Stimulated activated naive B cell treated with anti-CD40 and anti-IgM and Interleukin-4, amounts not matched to agents 10 μg/mL and 1 μg/mL and 100 μg/mL, for 72 hours (primary cell): Measurements from ENCODE around the gene HDC.

Experiments
- ATAC-seq, 2 donors: fragments of 150-1000 bp; cut with Tn5 transposase; replicated peaks; 2 replicates each; pipeline ENCODE4 v1.10.0; 2021; ENCODE audit warnings: moderate library complexity in 1 of 2
- DNase-seq: peaks from one replicate; pipeline ENCODE4 v3.0.0; 2021
- H3K27ac Mint-ChIP-seq: one replicate; pipeline ENCODE4 v1.8.0; 2022; ENCODE audit warnings: mild to moderate bottlenecking, mixed read lengths
- H3K27me3 Mint-ChIP-seq, 2 donors: one replicate each; pipeline ENCODE4 v1.8.0; 2022; ENCODE audit warnings: mixed read lengths in 2 of 2
- H3K36me3 Mint-ChIP-seq, 2 donors: one replicate each; pipeline ENCODE4 v1.8.0; 2022; ENCODE audit warnings: mixed read lengths in 2 of 2, mild to moderate bottlenecking in 1 of 2
- H3K4me1 Mint-ChIP-seq, 2 donors: one replicate each; pipeline ENCODE4 v1.8.0; 2022; ENCODE audit warnings: mixed read lengths in 2 of 2, mild to moderate bottlenecking in 1 of 2
- H3K4me3 Mint-ChIP-seq, 2 donors: one replicate each; pipeline ENCODE4 v1.8.0; 2022; ENCODE audit warnings: mild to moderate bottlenecking in 2 of 2, mixed read lengths in 2 of 2, moderate library complexity in 1 of 2
- H3K9me3 Mint-ChIP-seq, 2 donors: one replicate each; pipeline ENCODE4 v1.8.0; 2022; ENCODE audit warnings: mixed read lengths in 2 of 2, mild to moderate bottlenecking in 1 of 2

Gene HDC

GRCh38 chr15:50275091-50275490 lies 9.6 kb upstream of the HDC start:
- H3K27me3 Mint-ChIP-seq: no peaks in the 10 kb centered on the region
- no peak overlapping the region for H3K4me3 Mint-ChIP-seq
- DNase-seq (no peak), ATAC-seq (no peak)
- H3K9me3 Mint-ChIP-seq: no peaks in the 10 kb centered on the region
- H3K36me3 Mint-ChIP-seq: peaks cover 5% of the 10 kb centered on the region in 2 donors
- H3K4me1 Mint-ChIP-seq: peaks cover 0 to under 1% of the 10 kb centered on the region in 2 donors
- H3K27ac Mint-ChIP-seq: no peak overlapping the region

- H3K4me3 Mint-ChIP-seq: no peak overlapping the region
- ATAC-seq (no peak), DNase-seq (no peak)
- H3K27ac Mint-ChIP-seq: no peak overlapping the region
- peaks cover 5% of the 10 kb centered on the region in 2 donors for H3K9me3 Mint-ChIP-seq
- no peaks in the 10 kb centered on the region for H3K36me3 Mint-ChIP-seq
- H3K27me3 Mint-ChIP-seq: peaks cover 0 to 5% of the 10 kb centered on the region in 2 donors
- peaks cover 6 to 8% of the 10 kb centered on the region in 2 donors for H3K4me1 Mint-ChIP-seq
Observed at GRCh38 chr15:50267577-50267976, 2.1 kb upstream of the HDC start.

- Mint-ChIP-seq H3K27ac (peak overlapping the region; percentile 81), H3K36me3 (no peaks in the 10 kb centered on the region), H3K4me3 (peak overlapping the region in 1 of 2 donors; percentile 28), H3K9me3 (peaks cover 5% of the 10 kb centered on the region in 2 donors), H3K27me3 (peaks cover 0 to 10% of the 10 kb centered on the region in 2 donors), H3K4me1 (peaks cover 23 to 38% of the 10 kb centered on the region in 2 donors)
- ATAC-seq (peak; percentile 63), DNase-seq (peak; percentile 36)
Observed at GRCh38 chr15:50262533-50262932, 3.0 kb downstream of the HDC start.

GRCh38 chr15:50261981-50262380 lies 3.5 kb downstream of the HDC start:
- H3K4me1 Mint-ChIP-seq: peaks cover 23 to 38% of the 10 kb centered on the region in 2 donors
- H3K4me3 Mint-ChIP-seq: no peak overlapping the region

GRCh38 chr15:50260969-50261496 lies 4.5 kb downstream of the HDC start:
- H3K9me3 Mint-ChIP-seq: no peaks in the 10 kb centered on the region
- DNase-seq (no peak), ATAC-seq (peak; percentile 10 to 29)
- H3K27me3 Mint-ChIP-seq: peaks cover 0 to 5% of the 10 kb centered on the region in 2 donors
- no peaks in the 10 kb centered on the region for H3K36me3 Mint-ChIP-seq
- H3K4me3 Mint-ChIP-seq: no peak overlapping the region
- peak overlapping the region; percentile 76 for H3K27ac Mint-ChIP-seq
- peaks cover 23 to 38% of the 10 kb centered on the region in 2 donors for H3K4me1 Mint-ChIP-seq

More at GRCh38 chr15:50261981-50262380, 3.5 kb downstream of the HDC start:
- Mint-ChIP-seq H3K36me3 (no peaks in the 10 kb centered on the region), H3K27ac (no peak overlapping the region), H3K9me3 (peaks cover 1 to 2% of the 10 kb centered on the region in 2 donors), H3K27me3 (peaks cover 0 to 7% of the 10 kb centered on the region in 2 donors)
- no peak for DNase-seq
- ATAC-seq: peak in 1 of 2 donors; percentile 22

GRCh38 chr15:50259276-50259675 lies 6.2 kb downstream of the HDC start:
- Mint-ChIP-seq H3K9me3 (no peaks in the 10 kb centered on the region), H3K4me1 (peaks cover 23 to 38% of the 10 kb centered on the region in 2 donors), H3K27ac (no peak overlapping the region), H3K36me3 (no peaks in the 10 kb centered on the region), H3K4me3 (no peak overlapping the region), H3K27me3 (peaks cover 0 to 5% of the 10 kb centered on the region in 2 donors)
- ATAC-seq: no peak
- no peak for DNase-seq

- H3K36me3 Mint-ChIP-seq: no peaks in the 10 kb centered on the region
- no peak for DNase-seq
- H3K4me3 Mint-ChIP-seq: no peak overlapping the region
- ATAC-seq: no peak
- H3K9me3 Mint-ChIP-seq: no peaks in the 10 kb centered on the region
- H3K27ac Mint-ChIP-seq: no peak overlapping the region
- peaks cover 19 to 33% of the 10 kb centered on the region in 2 donors for H3K4me1 Mint-ChIP-seq
- peaks cover 0 to 5% of the 10 kb centered on the region in 2 donors for H3K27me3 Mint-ChIP-seq
Observed at GRCh38 chr15:50257924-50258323, 7.6 kb downstream of the HDC start.

- ATAC-seq: no peak
- no peak for DNase-seq
- H3K9me3 Mint-ChIP-seq: no peaks in the 10 kb centered on the region
- H3K4me1 Mint-ChIP-seq: peaks cover 14 to 27% of the 10 kb centered on the region in 2 donors
- H3K4me3 Mint-ChIP-seq: no peak overlapping the region
- H3K27ac Mint-ChIP-seq: no peak overlapping the region
- H3K36me3 Mint-ChIP-seq: no peaks in the 10 kb centered on the region
- peaks cover 0 to 5% of the 10 kb centered on the region in 2 donors for H3K27me3 Mint-ChIP-seq
Observed at GRCh38 chr15:50257332-50257731, 8.2 kb downstream of the HDC start.

DNA sequence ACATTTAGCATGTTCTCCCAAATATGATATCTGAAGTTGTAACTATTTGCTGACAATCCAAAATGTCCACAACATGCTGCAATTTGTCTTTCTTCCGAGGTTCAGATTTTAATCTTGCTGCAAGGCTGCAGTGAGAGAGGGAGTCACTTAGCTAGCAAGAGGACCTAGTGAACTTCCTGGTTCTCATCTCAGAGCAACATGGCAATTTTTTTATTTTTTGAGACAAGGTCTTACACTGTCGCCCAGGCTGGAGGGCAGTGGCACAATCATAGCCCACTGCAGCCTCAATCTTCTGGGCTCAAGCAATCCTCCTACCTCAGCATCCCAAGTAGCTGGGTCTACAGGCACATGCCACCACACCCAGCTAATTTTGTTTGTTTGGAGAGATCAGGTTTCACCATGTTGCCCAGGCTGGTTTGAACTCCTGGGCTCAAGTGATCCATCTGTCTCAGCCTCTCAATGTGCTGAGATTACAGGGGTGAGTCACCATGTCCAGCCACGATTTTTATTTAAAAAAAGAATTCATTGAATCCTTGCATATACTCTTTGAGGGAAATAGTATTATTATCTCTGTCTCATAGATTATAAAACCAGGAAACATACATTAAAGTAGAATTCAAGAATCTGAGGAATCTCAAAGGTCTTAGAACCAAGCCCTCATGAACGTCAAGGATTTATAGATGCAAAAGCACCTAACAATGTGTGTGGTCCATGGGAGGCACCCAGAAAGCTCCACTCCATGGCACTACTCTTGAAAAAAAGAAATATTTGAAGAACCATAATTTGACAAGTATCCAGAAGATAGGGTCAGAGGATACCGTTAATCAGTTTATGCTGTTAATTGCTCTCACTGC lies 9.1 kb downstream of the HDC start:
- H3K27ac Mint-ChIP-seq: no peak overlapping the region
- no peaks in the 10 kb centered on the region for H3K36me3 Mint-ChIP-seq
- ATAC-seq (no peak), DNase-seq (no peak)
- H3K27me3 Mint-ChIP-seq: peaks cover 0 to 5% of the 10 kb centered on the region in 2 donors
- no peak overlapping the region for H3K4me3 Mint-ChIP-seq
- no peaks in the 10 kb centered on the region for H3K9me3 Mint-ChIP-seq
- H3K4me1 Mint-ChIP-seq: peaks cover 9 to 21% of the 10 kb centered on the region in 2 donors

DNA sequence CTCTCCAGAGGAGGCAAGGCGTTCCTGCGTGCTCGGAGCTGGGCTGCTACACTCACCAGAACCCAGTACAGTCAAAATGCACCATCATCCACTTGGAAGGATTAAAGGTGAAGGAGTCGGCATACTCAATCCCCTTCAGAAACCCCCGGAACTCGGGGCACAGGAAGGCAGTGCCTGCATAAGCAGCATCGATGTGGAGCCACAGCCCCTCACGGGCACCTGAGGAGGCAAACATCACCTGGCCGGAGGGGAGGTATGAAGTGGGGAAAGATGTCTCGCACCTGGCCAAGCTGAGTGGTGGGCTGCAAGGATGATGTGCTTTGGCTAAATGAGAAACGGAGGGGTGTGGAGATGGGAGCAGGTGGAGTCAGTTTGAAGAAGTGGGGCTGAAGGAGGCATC lies 13.0 kb downstream of the HDC start:
- no peak for DNase-seq
- H3K36me3 Mint-ChIP-seq: no peaks in the 10 kb centered on the region
- H3K4me1 Mint-ChIP-seq: peaks cover 14 to 19% of the 10 kb centered on the region in 2 donors
- H3K9me3 Mint-ChIP-seq: no peaks in the 10 kb centered on the region
- H3K27me3 Mint-ChIP-seq: no peaks in the 10 kb centered on the region
- no peak overlapping the region for H3K27ac Mint-ChIP-seq
- no peak for ATAC-seq
- no peak overlapping the region for H3K4me3 Mint-ChIP-seq

DNA sequence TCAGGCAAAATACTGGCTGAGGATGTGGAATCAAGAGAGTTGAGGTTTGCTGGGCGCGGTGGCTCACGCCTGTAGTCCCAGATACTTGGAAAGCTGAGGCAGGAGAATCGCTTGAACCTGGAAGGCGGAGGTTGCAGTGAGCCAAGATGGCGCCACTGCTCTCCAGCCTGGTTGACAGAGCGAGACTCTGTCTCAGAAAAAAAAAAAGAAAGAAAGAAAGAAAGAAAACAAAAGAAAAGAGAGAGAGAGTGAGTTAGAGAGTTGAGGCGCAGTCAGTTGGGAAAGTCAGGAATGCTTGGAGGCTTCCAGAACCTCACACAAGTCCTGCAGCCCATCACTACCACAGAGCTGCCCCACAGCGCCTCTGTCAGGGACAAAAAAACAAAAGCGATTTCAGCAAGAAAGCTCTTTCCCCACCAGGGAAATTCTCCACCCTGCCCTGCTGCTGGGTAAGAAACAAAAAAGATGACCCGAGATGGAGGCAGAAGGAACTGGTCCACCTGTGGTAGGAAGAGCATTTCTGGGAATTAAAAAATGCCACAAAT lies 13.8 kb downstream of the HDC start:
- peaks cover 19 to 25% of the 10 kb centered on the region in 2 donors for H3K4me1 Mint-ChIP-seq
- H3K27me3 Mint-ChIP-seq: no peaks in the 10 kb centered on the region
- H3K27ac Mint-ChIP-seq: no peak overlapping the region
- ATAC-seq: no peak
- H3K4me3 Mint-ChIP-seq: no peak overlapping the region
- DNase-seq: no peak
- H3K36me3 Mint-ChIP-seq: no peaks in the 10 kb centered on the region
- no peaks in the 10 kb centered on the region for H3K9me3 Mint-ChIP-seq

- no peaks in the 10 kb centered on the region for H3K36me3 Mint-ChIP-seq
- ATAC-seq (no peak), DNase-seq (no peak)
- H3K27ac Mint-ChIP-seq: no peak overlapping the region
- no peak overlapping the region for H3K4me3 Mint-ChIP-seq
- peaks cover 21 to 26% of the 10 kb centered on the region in 2 donors for H3K4me1 Mint-ChIP-seq
- no peaks in the 10 kb centered on the region for H3K9me3 Mint-ChIP-seq
- no peaks in the 10 kb centered on the region for H3K27me3 Mint-ChIP-seq
Observed at GRCh38 chr15:50250760-50251394, 14.6 kb downstream of the HDC start.

DNA sequence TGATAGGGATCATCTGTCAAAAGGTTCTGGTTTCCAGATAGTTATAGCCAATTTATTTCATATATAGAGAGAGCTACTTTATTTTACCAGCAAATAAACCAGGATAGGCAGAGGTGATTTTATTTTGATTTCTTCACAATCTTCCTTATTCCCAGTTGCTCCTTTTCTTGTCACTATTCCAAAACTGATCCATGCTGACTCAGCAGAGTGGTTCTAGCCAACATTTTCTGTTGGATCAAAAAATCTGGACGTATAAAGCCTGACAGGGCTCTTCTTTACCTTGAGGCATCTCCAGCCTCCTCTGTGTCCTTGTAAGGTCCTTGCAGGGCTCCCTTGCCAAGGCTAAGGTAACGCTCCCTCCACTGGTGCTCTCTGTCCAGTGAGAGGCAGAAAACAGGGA lies 15.8 kb downstream of the HDC start:
- no peak overlapping the region for H3K4me3 Mint-ChIP-seq
- no peak for ATAC-seq
- H3K27me3 Mint-ChIP-seq: no peaks in the 10 kb centered on the region
- DNase-seq: no peak
- H3K9me3 Mint-ChIP-seq: no peaks in the 10 kb centered on the region
- no peak overlapping the region for H3K27ac Mint-ChIP-seq
- peaks cover 21 to 26% of the 10 kb centered on the region in 2 donors for H3K4me1 Mint-ChIP-seq
- no peaks in the 10 kb centered on the region for H3K36me3 Mint-ChIP-seq

DNA sequence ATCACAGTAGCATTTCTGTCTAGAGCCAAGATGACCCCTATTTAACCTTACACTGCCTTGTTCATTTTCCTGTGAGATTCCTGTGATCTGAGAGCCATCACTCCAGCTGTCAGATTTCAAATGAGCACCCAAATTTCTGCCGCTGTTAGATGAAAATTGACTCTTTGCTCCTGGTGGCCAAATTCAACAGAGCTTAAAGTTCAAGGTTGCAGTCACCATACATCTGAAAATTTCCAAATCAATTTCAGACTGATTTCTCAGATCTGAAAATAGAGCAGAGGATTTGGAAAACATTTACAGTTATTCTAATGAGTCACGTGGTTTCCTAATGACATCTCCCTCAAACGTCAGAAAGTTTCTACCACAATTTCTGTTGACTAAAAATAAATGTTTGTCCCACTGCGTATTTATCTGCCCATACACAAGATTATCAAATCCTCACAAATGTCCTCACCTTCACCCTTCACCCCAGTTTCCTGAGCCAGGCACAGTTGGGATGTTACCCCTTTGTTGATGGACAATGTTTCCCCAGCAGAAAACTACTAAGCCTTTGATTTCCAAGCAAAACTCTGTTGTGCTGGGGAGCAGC lies 16.4 kb downstream of the HDC start:
- ATAC-seq (peak in 1 of 2 donors; percentile 20), DNase-seq (no peak)
- H3K27ac Mint-ChIP-seq: peak overlapping the region; percentile 72
- H3K27me3 Mint-ChIP-seq: no peaks in the 10 kb centered on the region
- peaks cover 21 to 26% of the 10 kb centered on the region in 2 donors for H3K4me1 Mint-ChIP-seq
- H3K9me3 Mint-ChIP-seq: no peaks in the 10 kb centered on the region
- H3K36me3 Mint-ChIP-seq: no peaks in the 10 kb centered on the region
- peak overlapping the region in 1 of 2 donors; percentile 19 for H3K4me3 Mint-ChIP-seq
